HEK293 (cell line): ENCODE results near the gene ZHX3.

Experiments used
- CTCF ChIA-PET: fragments of 350-600 bp; formaldehyde crosslinking; extraction: SDS; loops from one replicate; lab custom pipeline; 2021; ENCODE audit warnings: antibody characterized with exemption; lab: Yijun Ruan, JAX
- POLR2A ChIA-PET: fragments of 300-600 bp; formaldehyde crosslinking; extraction: SDS; loops from one replicate; lab custom pipeline; 2020; ENCODE audit warnings: antibody characterized with exemption, inconsistent platforms; lab: Yijun Ruan, JAX
- H3K27ac ChIP-seq: fragments of 200-500 bp; sonication (Bioruptor generic); 2 replicates; pipeline ENCODE4 v1.5.1; 2014; ENCODE audit warnings: low read depth, low read length, control low read depth, inconsistent platforms; ENCODE audit errors: extremely low read depth
- H3K36me3 ChIP-seq, 2 experiments: fragments of 200-500 bp in 1 of 2; sonication (Bioruptor generic) in 1 of 2; 1 replicate in 1 of 2; 2 replicates in 1 of 2; pipeline ENCODE4 v1.5.1; 2014 to 2017; ENCODE audit warnings: inconsistent platforms in 2 of 2, low read length in 2 of 2; ENCODE audit not compliant: control insufficient read depth in 2 of 2, insufficient read depth in 1 of 2
- H3K4me1 ChIP-seq: fragments of 200-500 bp; sonication (Bioruptor generic); 2 replicates; pipeline ENCODE4 v1.5.1; 2014; ENCODE audit warnings: mild to moderate bottlenecking, low read length, inconsistent platforms; ENCODE audit not compliant: control insufficient read depth, insufficient read depth
- H3K4me3 ChIP-seq: 2 replicates; pipeline ENCODE4 v1.5.1; 2011; ENCODE audit warnings: low read depth, mild to moderate bottlenecking, control low read depth, low read length, moderate library complexity
- H3K9me3 ChIP-seq: fragments of 200-500 bp; sonication (Bioruptor generic); 2 replicates; pipeline ENCODE4 v1.5.1; 2014; ENCODE audit warnings: low read depth, low read length, inconsistent platforms; ENCODE audit not compliant: control insufficient read depth, insufficient read depth
- BCL11A ChIP-seq: fragments of 450-650 bp; formaldehyde crosslinking; IDR thresholded peaks from 2 replicates; pipeline ENCODE4 v1.5.1; 2016; ENCODE audit warnings: low read depth, missing biosample characterization, missing genetic modification characterization
- FEZF1 ChIP-seq: fragments of 450-650 bp; formaldehyde crosslinking; IDR thresholded peaks from 2 replicates; pipeline ENCODE4 v1.5.1; 2016; ENCODE audit warnings: missing biosample characterization, missing genetic modification characterization
- KLF10 ChIP-seq: fragments of 450-650 bp; IDR thresholded peaks from 2 replicates; pipeline ENCODE4 v1.5.1; 2018; ENCODE audit warnings: missing biosample characterization, mild to moderate bottlenecking, missing genetic modification characterization
- TRIM28 ChIP-seq: IDR thresholded peaks from 2 replicates; pipeline ENCODE4 v1.6.1; 2011; ENCODE audit warnings: low read length, control low read depth, borderline replicate concordance
- ZNF146 ChIP-seq: fragments of 450-650 bp; formaldehyde crosslinking; IDR thresholded peaks from 2 replicates; pipeline ENCODE4 v1.5.1; 2016; ENCODE audit warnings: missing biosample characterization, missing genetic modification characterization
- ZNF514 ChIP-seq: fragments of 450-650 bp; formaldehyde crosslinking; IDR thresholded peaks from 2 replicates; pipeline ENCODE4 v1.5.1; 2016; ENCODE audit warnings: missing biosample characterization, missing genetic modification characterization
- ZNF600 ChIP-seq: fragments of 450-650 bp; formaldehyde crosslinking; IDR thresholded peaks from 2 replicates; pipeline ENCODE4 v1.5.1; 2016; ENCODE audit warnings: missing biosample characterization, missing genetic modification characterization
- ZNF660 ChIP-seq: fragments of 450-650 bp; IDR thresholded peaks from 2 replicates; pipeline ENCODE4 v1.5.1; 2018; ENCODE audit warnings: missing biosample characterization, mild to moderate bottlenecking, missing genetic modification characterization
- ZNF664 ChIP-seq: fragments of 450-650 bp; formaldehyde crosslinking; IDR thresholded peaks from 2 replicates; pipeline ENCODE4 v1.5.1; 2016; ENCODE audit warnings: missing biosample characterization, missing genetic modification characterization
- ZNF677 ChIP-seq: fragments of 450-650 bp; IDR thresholded peaks from 2 replicates; pipeline ENCODE4 v1.5.0; 2018; ENCODE audit warnings: missing biosample characterization, mild to moderate bottlenecking, missing genetic modification characterization, moderate library complexity
- ZNF768 ChIP-seq: fragments of 450-650 bp; formaldehyde crosslinking; IDR thresholded peaks from 2 replicates; pipeline ENCODE4 v1.5.1; 2018; ENCODE audit warnings: missing biosample characterization, mild to moderate bottlenecking, missing genetic modification characterization
- ZNF777 ChIP-seq: fragments of 450-650 bp; formaldehyde crosslinking; IDR thresholded peaks from 2 replicates; pipeline ENCODE4 v1.5.1; 2017; ENCODE audit warnings: missing biosample characterization, missing genetic modification characterization, borderline replicate concordance
- ZNF792 ChIP-seq: fragments of 450-650 bp; formaldehyde crosslinking; IDR thresholded peaks from 2 replicates; pipeline ENCODE4 v1.5.1; 2016; ENCODE audit warnings: missing biosample characterization, missing genetic modification characterization
- ZNF830 ChIP-seq: fragments of 450-650 bp; IDR thresholded peaks from 2 replicates; pipeline ENCODE4 v1.5.0; 2018; ENCODE audit warnings: missing biosample characterization, missing genetic modification characterization, low read depth, mild to moderate bottlenecking, moderate library complexity
- ZSCAN23 ChIP-seq: fragments of 450-650 bp; formaldehyde crosslinking; IDR thresholded peaks from 2 replicates; pipeline ENCODE4 v1.5.1; 2016; ENCODE audit warnings: missing biosample characterization, missing genetic modification characterization
- TF ChIP-seq, protein P1 (sequence below): fragments of 450-650 bp; formaldehyde crosslinking; IDR thresholded peaks from 2 replicates; pipeline ENCODE4 v1.5.1; 2016; ENCODE audit warnings: missing biosample characterization, missing genetic modification characterization, low read depth
- TF ChIP-seq, protein P2 (sequence below): fragments of 450-650 bp; formaldehyde crosslinking; IDR thresholded peaks from 2 replicates; pipeline ENCODE4 v1.5.1; 2016; ENCODE audit warnings: missing biosample characterization, missing genetic modification characterization
- TF ChIP-seq, protein P3 (sequence below): fragments of 450-650 bp; formaldehyde crosslinking; IDR thresholded peaks from 2 replicates; pipeline ENCODE4 v1.5.1; 2016; ENCODE audit warnings: missing biosample characterization, missing genetic modification characterization
- TF ChIP-seq, protein P4 (sequence below): fragments of 450-650 bp; IDR thresholded peaks from 2 replicates; pipeline ENCODE4 v1.5.1; 2018; ENCODE audit warnings: missing biosample characterization, mild to moderate bottlenecking, missing genetic modification characterization
- TF ChIP-seq, protein P5 (sequence below): fragments of 450-650 bp; formaldehyde crosslinking; IDR thresholded peaks from 2 replicates; pipeline ENCODE4 v1.5.1; 2016; ENCODE audit warnings: missing biosample characterization, missing genetic modification characterization
- TF ChIP-seq, protein P6 (sequence below): fragments of 450-650 bp; formaldehyde crosslinking; IDR thresholded peaks from 2 replicates; pipeline ENCODE4 v1.5.1; 2016; ENCODE audit warnings: missing biosample characterization, missing genetic modification characterization, low read depth

ZHX3 gene

DNA sequence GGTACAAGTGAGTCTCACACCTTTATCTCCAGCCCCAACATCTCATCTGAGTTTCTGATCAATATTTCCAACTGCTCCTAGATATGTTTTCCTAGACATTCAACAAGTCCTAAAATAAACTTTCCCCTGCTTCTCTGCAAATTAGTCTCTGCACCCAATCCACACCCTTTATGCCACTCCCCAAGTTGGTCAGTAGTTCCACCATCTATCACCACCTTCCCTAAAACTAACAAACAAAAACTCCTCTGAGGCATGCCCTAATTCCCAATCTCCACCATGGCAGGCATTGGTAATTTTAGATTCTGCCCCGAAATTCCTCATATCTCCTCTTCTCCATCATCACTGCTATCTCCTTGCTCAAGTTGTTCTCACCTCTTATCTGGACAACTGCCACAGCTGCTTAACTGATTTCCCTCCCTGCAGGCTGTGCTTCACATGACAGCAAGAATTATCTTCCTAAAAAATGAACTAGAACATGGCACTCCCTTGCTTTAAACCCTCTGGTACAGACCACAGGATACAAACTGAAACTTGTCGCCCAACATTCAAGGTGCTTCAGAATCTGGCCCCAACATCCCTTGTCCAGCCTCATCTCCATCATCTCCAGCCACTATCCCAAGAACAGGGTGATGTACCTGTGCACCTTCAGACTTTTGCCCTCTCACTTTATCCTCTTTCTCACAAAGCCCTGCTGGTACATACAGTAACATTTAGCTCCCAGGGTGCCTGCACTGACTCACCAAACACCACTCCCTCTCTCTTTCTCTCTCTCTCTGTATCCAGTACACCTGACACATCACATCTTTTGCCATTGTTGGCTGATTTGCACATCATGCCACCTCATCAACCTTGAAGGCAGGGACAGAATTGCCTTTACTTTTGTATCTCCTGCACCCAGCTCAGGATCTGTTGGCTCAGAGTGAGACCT lies 55.5 kb downstream of the ZHX3 start (continued):
- TF ChIP-seq, protein P1, sequence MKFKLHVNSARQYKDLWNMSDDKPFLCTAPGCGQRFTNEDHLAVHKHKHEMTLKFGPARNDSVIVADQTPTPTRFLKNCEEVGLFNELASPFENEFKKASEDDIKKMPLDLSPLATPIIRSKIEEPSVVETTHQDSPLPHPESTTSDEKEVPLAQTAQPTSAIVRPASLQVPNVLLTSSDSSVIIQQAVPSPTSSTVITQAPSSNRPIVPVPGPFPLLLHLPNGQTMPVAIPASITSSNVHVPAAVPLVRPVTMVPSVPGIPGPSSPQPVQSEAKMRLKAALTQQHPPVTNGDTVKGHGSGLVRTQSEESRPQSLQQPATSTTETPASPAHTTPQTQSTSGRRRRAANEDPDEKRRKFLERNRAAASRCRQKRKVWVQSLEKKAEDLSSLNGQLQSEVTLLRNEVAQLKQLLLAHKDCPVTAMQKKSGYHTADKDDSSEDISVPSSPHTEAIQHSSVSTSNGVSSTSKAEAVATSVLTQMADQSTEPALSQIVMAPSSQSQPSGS (tag by site-specific recombination) = no peak
- TF ChIP-seq KLF10 (tag by site-specific recombination) = no peak
- TF ChIP-seq, all 188 proteins: peak for 4

DNA sequence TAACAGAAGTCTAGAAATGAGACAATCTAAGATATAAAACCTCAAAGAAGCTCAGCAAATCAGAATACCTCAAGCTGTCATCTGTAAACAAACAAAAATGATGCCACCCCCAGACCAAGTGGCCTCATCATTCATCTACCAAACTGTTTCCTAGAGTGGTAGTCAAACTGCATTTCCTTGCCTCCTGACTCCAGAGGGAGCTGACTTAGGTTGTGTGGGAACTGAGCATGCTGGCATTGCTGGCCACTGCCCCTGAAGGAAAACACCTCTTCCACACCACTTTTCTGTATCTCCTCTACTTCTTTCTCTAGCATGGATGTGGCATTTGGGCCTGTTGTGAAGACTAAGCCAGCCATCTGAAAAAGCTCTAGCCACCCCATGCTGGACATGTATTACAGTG lies 56.3 kb downstream of the ZHX3 start:
- H3K27ac ChIP-seq = no peak overlapping the region
- no peaks in the 10 kb centered on the region for H3K4me1 ChIP-seq
- POLR2A ChIA-PET = no interaction called here
- peaks cover 0 to 2% of the 10 kb centered on the region in 2 experiments; a peak in 1 of 3 replicates for H3K36me3 ChIP-seq
- no peaks in the 10 kb centered on the region for H3K9me3 ChIP-seq
- H3K4me3 ChIP-seq = no peak overlapping the region
- CTCF ChIA-PET = no interaction called here
- no peak for TF ChIP-seq TRIM28
- no peak for TF ChIP-seq ZNF768 (tag by site-specific recombination)
- TF ChIP-seq ZNF600 (tag by site-specific recombination) = no peak
- TF ChIP-seq ZNF664 (tag by site-specific recombination) = no peak
- TF ChIP-seq, protein P2, sequence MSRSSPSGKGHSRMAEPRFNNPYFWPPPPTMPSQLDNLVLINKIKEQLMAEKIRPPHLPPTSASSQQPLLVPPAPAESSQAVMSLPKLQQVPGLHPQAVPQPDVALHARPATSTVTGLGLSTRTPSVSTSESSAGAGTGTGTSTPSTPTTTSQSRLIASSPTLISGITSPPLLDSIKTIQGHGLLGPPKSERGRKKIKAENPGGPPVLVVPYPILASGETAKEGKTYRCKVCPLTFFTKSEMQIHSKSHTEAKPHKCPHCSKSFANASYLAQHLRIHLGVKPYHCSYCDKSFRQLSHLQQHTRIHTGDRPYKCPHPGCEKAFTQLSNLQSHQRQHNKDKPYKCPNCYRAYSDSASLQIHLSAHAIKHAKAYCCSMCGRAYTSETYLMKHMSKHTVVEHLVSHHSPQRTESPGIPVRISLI = no peak
- no peak for TF ChIP-seq ZNF514 (tag by site-specific recombination)
- TF ChIP-seq ZNF146 = no peak
- no peak for TF ChIP-seq ZNF677
- TF ChIP-seq ZNF777 (tag by site-specific recombination) = no peak
- TF ChIP-seq, protein P3, sequence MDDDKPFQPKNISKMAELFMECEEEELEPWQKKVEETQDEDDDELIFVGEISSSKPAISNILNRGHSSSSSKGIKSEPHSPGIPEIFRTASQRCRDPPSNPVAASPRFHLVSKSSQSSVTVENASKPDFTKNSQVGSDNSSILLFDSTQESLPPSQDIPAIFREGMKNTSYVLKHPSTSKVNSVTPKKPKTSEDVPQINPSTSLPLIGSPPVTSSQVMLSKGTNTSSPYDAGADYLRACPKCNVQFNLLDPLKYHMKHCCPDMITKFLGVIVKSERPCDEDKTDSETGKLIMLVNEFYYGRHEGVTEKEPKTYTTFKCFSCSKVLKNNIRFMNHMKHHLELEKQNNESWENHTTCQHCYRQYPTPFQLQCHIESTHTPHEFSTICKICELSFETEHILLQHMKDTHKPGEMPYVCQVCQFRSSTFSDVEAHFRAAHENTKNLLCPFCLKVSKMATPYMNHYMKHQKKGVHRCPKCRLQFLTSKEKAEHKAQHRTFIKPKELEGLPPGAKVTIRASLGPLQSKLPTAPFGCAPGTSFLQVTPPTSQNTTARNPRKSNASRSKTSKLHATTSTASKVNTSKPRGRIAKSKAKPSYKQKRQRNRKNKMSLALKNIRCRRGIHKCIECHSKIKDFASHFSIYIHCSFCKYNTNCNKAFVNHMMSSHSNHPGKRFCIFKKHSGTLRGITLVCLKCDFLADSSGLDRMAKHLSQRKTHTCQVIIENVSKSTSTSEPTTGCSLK (tag by site-specific recombination) = no peak
- TF ChIP-seq ZNF660 (tag by site-specific recombination) = no peak
- TF ChIP-seq, protein P4, sequence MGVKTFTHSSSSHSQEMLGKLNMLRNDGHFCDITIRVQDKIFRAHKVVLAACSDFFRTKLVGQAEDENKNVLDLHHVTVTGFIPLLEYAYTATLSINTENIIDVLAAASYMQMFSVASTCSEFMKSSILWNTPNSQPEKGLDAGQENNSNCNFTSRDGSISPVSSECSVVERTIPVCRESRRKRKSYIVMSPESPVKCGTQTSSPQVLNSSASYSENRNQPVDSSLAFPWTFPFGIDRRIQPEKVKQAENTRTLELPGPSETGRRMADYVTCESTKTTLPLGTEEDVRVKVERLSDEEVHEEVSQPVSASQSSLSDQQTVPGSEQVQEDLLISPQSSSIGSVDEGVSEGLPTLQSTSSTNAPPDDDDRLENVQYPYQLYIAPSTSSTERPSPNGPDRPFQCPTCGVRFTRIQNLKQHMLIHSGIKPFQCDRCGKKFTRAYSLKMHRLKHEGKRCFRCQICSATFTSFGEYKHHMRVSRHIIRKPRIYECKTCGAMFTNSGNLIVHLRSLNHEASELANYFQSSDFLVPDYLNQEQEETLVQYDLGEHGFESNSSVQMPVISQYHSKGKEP (tag by site-specific recombination) = no peak
- no peak for TF ChIP-seq ZNF830 (tag by site-specific recombination)
- TF ChIP-seq ZSCAN23 (tag by site-specific recombination) = no peak
- TF ChIP-seq ZNF792 (tag by site-specific recombination) = no peak
- TF ChIP-seq, protein P5, sequence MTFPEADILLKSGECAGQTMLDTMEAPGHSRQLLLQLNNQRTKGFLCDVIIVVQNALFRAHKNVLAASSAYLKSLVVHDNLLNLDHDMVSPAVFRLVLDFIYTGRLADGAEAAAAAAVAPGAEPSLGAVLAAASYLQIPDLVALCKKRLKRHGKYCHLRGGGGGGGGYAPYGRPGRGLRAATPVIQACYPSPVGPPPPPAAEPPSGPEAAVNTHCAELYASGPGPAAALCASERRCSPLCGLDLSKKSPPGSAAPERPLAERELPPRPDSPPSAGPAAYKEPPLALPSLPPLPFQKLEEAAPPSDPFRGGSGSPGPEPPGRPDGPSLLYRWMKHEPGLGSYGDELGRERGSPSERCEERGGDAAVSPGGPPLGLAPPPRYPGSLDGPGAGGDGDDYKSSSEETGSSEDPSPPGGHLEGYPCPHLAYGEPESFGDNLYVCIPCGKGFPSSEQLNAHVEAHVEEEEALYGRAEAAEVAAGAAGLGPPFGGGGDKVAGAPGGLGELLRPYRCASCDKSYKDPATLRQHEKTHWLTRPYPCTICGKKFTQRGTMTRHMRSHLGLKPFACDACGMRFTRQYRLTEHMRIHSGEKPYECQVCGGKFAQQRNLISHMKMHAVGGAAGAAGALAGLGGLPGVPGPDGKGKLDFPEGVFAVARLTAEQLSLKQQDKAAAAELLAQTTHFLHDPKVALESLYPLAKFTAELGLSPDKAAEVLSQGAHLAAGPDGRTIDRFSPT = no peak
- TF ChIP-seq, protein P6, sequence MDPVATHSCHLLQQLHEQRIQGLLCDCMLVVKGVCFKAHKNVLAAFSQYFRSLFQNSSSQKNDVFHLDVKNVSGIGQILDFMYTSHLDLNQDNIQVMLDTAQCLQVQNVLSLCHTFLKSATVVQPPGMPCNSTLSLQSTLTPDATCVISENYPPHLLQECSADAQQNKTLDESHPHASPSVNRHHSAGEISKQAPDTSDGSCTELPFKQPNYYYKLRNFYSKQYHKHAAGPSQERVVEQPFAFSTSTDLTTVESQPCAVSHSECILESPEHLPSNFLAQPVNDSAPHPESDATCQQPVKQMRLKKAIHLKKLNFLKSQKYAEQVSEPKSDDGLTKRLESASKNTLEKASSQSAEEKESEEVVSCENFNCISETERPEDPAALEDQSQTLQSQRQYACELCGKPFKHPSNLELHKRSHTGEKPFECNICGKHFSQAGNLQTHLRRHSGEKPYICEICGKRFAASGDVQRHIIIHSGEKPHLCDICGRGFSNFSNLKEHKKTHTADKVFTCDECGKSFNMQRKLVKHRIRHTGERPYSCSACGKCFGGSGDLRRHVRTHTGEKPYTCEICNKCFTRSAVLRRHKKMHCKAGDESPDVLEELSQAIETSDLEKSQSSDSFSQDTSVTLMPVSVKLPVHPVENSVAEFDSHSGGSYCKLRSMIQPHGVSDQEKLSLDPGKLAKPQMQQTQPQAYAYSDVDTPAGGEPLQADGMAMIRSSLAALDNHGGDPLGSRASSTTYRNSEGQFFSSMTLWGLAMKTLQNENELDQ (tag by site-specific recombination) = no peak
- no peak for TF ChIP-seq BCL11A (tag by site-specific recombination)
- TF ChIP-seq FEZF1 (tag by site-specific recombination) = no peak
